CD4-positive, alpha-beta T cell treated with Interleukin-4 for 4 hours (primary cell): ENCODE measurements around the gene RNF169.
"Not testable (repeated sequence)": the region's sequence is repeated elsewhere in the genome, so short reads cannot be mapped to it uniquely, and the experiment has no call there.

Source experiments
- DNase-seq: peaks from one replicate; pipeline ENCODE4 v3.0.0-alpha.2; 2020

The RNF169 gene

GRCh38 chr11:74729397-74729796 lies 19.3 kb upstream of the RNF169 start:
- DNase-seq: no peak

GRCh38 chr11:74730571-74731260 lies 17.9 kb upstream of the RNF169 start:
- no peak for DNase-seq

- no peak for DNase-seq
These were observed 17.2 kb upstream of the RNF169 start, which contains the start of gene CHRDL2 for GRCh38 chr11:74731301-74732094. CHRDL2 (minus strand) TSS chr11:74731426; CDS start chr11:74730888, 538 bp downstream.

GRCh38 chr11:74734559-74734925 lies 14.1 kb upstream of the RNF169 start:
- no peak for DNase-seq

GRCh38 chr11:74735365-74735928 lies 13.2 kb upstream of the RNF169 start:
- DNase-seq: peak; percentile 14

GRCh38 chr11:74736031-74736430 lies 12.6 kb upstream of the RNF169 start:
- no peak for DNase-seq

- DNase-seq: peak; percentile 48
These were observed 8.9 kb upstream of the RNF169 start for GRCh38 chr11:74739546-74740270.

- no peak for DNase-seq
These were observed 6.6 kb upstream of the RNF169 start for GRCh38 chr11:74742070-74742469.

GRCh38 chr11:74743640-74744039 lies 5.0 kb upstream of the RNF169 start:
- DNase-seq: no peak

- no peak for DNase-seq
These were observed 4.4 kb upstream of the RNF169 start for GRCh38 chr11:74744277-74744676.

GRCh38 chr11:74746868-74747267 lies 1.8 kb upstream of the RNF169 start:
- DNase-seq: no peak

GRCh38 chr11:74749127-74749964 lies 697 bp downstream of the RNF169 start:
- DNase-seq: peak; percentile 29

- no peak for DNase-seq
These were observed 1.3 kb downstream of the RNF169 start for GRCh38 chr11:74749965-74750296.

- not testable (repeated sequence) for DNase-seq
These were observed 1.9 kb downstream of the RNF169 start for GRCh38 chr11:74750598-74750997.

- no peak for DNase-seq
These were observed 2.7 kb downstream of the RNF169 start for GRCh38 chr11:74751303-74751702.

GRCh38 chr11:74754507-74755252 lies 6.0 kb downstream of the RNF169 start:
- no peak for DNase-seq

GRCh38 chr11:74755395-74755995 lies 6.8 kb downstream of the RNF169 start:
- no peak for DNase-seq

GRCh38 chr11:74756571-74756970 lies 7.9 kb downstream of the RNF169 start:
- no peak for DNase-seq

GRCh38 chr11:74766905-74767304 lies 18.3 kb downstream of the RNF169 start:
- no peak for DNase-seq

GRCh38 chr11:74768172-74768651 lies 19.6 kb downstream of the RNF169 start:
- peak; percentile 19 for DNase-seq

- DNase-seq: no peak
These were observed 20.5 kb downstream of the RNF169 start for GRCh38 chr11:74769055-74769707.
